GM21447 (cell line): ENCODE measurements around the gene ZFAND3.
"Not testable (repeated sequence)": the region's sequence is repeated elsewhere in the genome, so short reads cannot be mapped to it uniquely, and the experiment has no call there.

Experiments
- ATAC-seq: cut with Tn5 transposase; IDR thresholded peaks from one replicate; pipeline ENCODE4 v1.9.1; 2021; ENCODE audit not compliant: unreplicated experiment

The ZFAND3 gene

GRCh38 chr6:38033442-38033982 lies 214.0 kb downstream of the ZFAND3 start:
- ATAC-seq, result no peak

DNA sequence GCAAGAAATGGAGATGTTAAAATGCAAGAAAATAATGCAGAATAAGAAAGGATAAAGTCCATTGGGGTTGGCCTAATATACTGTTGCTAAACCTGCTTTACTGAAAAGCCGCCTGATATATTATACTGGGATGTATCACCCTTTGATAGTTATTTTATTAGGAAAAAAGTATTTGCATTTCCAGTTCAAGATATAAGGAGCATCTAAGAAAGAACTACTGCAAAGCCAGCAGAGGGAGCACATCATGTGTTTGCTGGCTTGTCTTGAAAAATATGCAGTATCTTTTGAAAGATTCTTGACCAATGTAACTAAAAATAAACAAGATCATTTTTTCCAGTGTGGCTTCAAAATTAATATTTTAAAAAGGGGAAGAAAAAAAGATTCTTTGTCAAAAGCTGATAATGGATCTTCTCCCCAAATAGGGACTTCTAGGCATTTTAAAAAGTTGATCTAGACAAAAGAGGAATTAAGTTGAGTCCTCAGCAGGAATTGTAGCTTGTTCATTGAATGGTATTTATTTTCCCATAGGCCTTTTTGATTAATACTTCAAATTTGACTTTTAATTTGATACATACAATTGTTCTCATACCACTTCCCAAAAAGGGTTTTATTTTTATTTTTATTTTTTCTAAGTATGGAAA lies 214.9 kb downstream of the ZFAND3 start:
- ATAC-seq, result no peak

- ATAC-seq, result no peak
These were observed 216.0 kb downstream of the ZFAND3 start for GRCh38 chr6:38035478-38035877.

GRCh38 chr6:38039502-38039901 lies 220.0 kb downstream of the ZFAND3 start:
- ATAC-seq, result no peak

GRCh38 chr6:38040254-38040653 lies 220.7 kb downstream of the ZFAND3 start:
- ATAC-seq, result no peak

- no peak for ATAC-seq
These were observed 223.8 kb downstream of the ZFAND3 start for GRCh38 chr6:38043259-38043753.

- no peak for ATAC-seq
These were observed 226.3 kb downstream of the ZFAND3 start for GRCh38 chr6:38045701-38046305.

DNA sequence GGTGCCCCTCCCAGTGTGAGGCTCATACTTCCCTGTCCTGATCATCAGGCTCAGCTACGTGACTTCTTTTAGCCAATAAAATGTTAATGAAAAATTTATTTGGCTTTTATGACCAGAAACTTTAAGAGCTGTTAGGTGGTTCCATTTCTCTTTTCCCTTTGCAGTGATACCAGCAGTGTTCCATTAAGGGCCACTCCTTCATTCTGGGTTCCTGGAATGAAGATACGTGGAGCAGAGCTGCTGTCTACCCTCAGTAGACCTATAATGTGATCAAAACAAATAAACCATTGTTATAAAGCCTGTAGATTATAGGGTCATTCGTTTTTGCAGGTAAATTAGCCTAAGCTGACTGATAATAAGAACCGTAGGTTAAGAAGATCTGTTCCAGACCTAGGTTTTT lies 228.0 kb downstream of the ZFAND3 start:
- no peak for ATAC-seq

GRCh38 chr6:38049861-38050397 lies 230.4 kb downstream of the ZFAND3 start:
- ATAC-seq, result not testable (repeated sequence)

- ATAC-seq, result no peak
These were observed 232.4 kb downstream of the ZFAND3 start for GRCh38 chr6:38051819-38052434.

- ATAC-seq, result no peak
These were observed 235.1 kb downstream of the ZFAND3 start for GRCh38 chr6:38054527-38055202.

- no peak for ATAC-seq
These were observed 235.7 kb downstream of the ZFAND3 start for GRCh38 chr6:38055203-38055589.

GRCh38 chr6:38056361-38056760 lies 236.8 kb downstream of the ZFAND3 start:
- no peak for ATAC-seq

DNA sequence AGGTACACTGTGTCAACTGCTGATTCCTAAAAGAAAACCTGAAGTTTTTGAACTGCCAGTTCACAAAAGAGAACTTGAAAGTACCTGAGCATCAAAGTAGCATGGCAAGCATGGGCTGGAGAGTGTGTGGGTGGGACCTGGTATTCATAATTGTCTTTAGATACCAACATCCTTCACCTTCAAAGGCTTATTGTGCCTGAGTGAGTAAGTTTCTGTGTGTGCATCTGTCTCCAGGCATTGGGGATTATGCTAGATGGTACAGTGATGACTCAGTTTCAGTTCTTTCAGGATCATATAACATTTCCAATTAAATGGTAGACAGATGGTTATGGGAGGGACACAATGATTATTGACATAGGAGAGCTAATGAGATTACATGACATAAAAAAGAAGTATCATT lies 238.5 kb downstream of the ZFAND3 start:
- no peak for ATAC-seq

DNA sequence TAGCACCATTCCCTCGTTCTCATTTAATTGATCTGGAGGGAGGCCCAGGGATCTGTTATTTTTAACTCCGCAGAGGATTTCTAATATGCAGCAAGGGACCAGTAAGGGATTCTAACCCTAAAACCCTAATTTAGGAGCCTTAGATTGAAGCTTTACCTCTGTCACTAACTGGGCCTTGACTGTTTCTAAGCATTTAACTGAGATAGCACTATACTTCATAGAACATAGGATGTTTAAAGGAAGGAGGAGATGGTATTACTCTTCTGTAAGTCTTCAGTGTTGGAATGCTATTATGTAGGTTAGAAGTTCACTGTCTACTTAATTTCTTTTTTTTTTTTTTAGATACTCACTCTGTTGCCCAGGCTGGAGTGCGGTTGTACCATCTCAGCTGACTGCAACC lies 242.5 kb downstream of the ZFAND3 start:
- ATAC-seq, result no peak

DNA sequence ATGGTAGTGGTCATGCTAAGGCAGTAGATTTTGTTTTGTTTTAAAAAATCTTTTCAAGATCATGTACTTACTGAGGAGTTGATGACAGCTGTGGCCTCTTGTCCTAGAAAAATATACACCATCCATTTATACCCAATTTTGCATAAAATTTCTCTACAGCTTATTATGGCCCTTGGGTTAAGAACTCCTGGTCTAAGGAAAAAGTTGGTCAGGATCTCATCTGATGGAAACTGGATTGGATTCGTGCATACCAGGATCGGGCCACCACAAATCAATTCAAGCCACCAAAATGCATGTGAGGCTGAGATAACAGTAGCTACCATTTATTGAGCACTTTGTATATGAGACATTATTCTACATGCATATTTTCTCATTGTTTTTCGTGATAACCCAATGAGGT lies 244.4 kb downstream of the ZFAND3 start:
- no peak for ATAC-seq

DNA sequence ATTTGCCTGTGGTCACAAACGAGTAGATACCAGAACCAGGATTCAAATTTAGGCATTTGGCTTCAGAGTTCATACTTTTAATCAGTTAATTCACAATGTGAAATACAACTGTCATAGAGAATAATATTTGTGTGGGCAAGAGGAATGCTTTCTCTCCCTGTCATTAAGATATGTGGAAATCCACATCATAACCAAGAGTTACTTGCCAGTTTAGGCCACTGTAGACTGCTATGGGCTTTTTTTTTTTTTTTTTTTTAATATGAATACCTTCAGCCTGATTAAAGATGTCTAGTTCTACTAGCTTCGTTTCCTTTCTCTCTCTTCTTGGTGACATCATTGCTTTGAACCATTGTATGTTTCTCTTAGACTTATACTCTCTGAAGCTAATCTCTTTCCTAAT lies 244.9 kb downstream of the ZFAND3 start:
- no peak for ATAC-seq

GRCh38 chr6:38065734-38066305 lies 246.3 kb downstream of the ZFAND3 start:
- no peak for ATAC-seq

- ATAC-seq, result no peak
These were observed 247.9 kb downstream of the ZFAND3 start for GRCh38 chr6:38067263-38067980.

- no peak for ATAC-seq
These were observed 249.5 kb downstream of the ZFAND3 start for GRCh38 chr6:38068854-38069590.
